HG02678 (cell line): ENCODE data around the gene NECAB2.

Source experiments
- ATAC-seq: cut with Tn5 transposase; IDR thresholded peaks from one replicate; pipeline ENCODE4 v1.9.1; 2021; ENCODE audit warnings: mild to moderate bottlenecking, moderate library complexity; ENCODE audit not compliant: unreplicated experiment

The NECAB2 gene

GRCh38 chr16:84042308-84042878, 74.3 kb downstream of the NECAB2 start, which contains the start of gene SLC38A8:
SLC38A8 (minus strand) TSS chr16:84042795; CDS start chr16:84042157, 638 bp downstream.
- no peak for ATAC-seq

- no peak for ATAC-seq
These were observed 74.9 kb downstream of the NECAB2 start for GRCh38 chr16:84042879-84043485.

GRCh38 chr16:84043486-84044117, 75.6 kb downstream of the NECAB2 start:
- ATAC-seq, result no peak

GRCh38 chr16:84044118-84044488, 76.1 kb downstream of the NECAB2 start:
- ATAC-seq, result no peak

- ATAC-seq, result no peak
These were observed 77.2 kb downstream of the NECAB2 start for GRCh38 chr16:84045001-84045817.

- ATAC-seq, result no peak
These were observed 77.9 kb downstream of the NECAB2 start for GRCh38 chr16:84045818-84046470.

GRCh38 chr16:84047206-84047605, 79.2 kb downstream of the NECAB2 start:
- no peak for ATAC-seq

- ATAC-seq, result no peak
These were observed 79.6 kb downstream of the NECAB2 start for GRCh38 chr16:84047626-84048025.

GRCh38 chr16:84048270-84048669, 80.2 kb downstream of the NECAB2 start:
- no peak for ATAC-seq

- no peak for ATAC-seq
These were observed 80.8 kb downstream of the NECAB2 start for GRCh38 chr16:84048871-84049270.

- ATAC-seq, result no peak
These were observed 81.5 kb downstream of the NECAB2 start for GRCh38 chr16:84049403-84050060.

- ATAC-seq, result no peak
These were observed 82.3 kb downstream of the NECAB2 start for GRCh38 chr16:84050316-84050715.

GRCh38 chr16:84052071-84052622, 84.1 kb downstream of the NECAB2 start:
- no peak for ATAC-seq
